Trophoblast cell (in vitro differentiated cells and primary cell): Measurements from ENCODE around the gene ALPP.

ENCODE experiments used
- DNase-seq, 2 donors: peaks; one replicate each; pipeline ENCODE4 v3.0.0-alpha.2; 2016
- H2AFZ ChIP-seq: 2 replicates; pipeline ENCODE4 v1.6.1; 2013; ENCODE audit warnings: low read length, moderate library complexity, mild to moderate bottlenecking; ENCODE audit not compliant: insufficient read depth, poor library complexity
- H2AK5ac ChIP-seq: 2 replicates; pipeline ENCODE4 v1.6.1; 2013; ENCODE audit warnings: mild to moderate bottlenecking, low read length
- H2BK120ac ChIP-seq: 2 replicates; pipeline ENCODE4 v1.6.1; 2013; ENCODE audit warnings: low read length, mild to moderate bottlenecking, moderate library complexity; ENCODE audit not compliant: insufficient read depth, poor library complexity
- H2BK12ac ChIP-seq: 2 replicates; pipeline ENCODE4 v1.6.1; 2013; ENCODE audit warnings: mild to moderate bottlenecking, low read length, moderate library complexity
- H2BK5ac ChIP-seq: 2 replicates; pipeline ENCODE4 v1.6.1; 2013; ENCODE audit warnings: low read length, low read depth, moderate library complexity, mild to moderate bottlenecking; ENCODE audit not compliant: poor library complexity
- H3K14ac ChIP-seq: 2 replicates; pipeline ENCODE4 v1.6.1; 2013; ENCODE audit warnings: mild to moderate bottlenecking, low read length
- H3K18ac ChIP-seq: 2 replicates; pipeline ENCODE4 v1.6.1; 2013; ENCODE audit warnings: mild to moderate bottlenecking, low read length
- H3K23ac ChIP-seq: 2 replicates; pipeline ENCODE4 v1.6.1; 2013; ENCODE audit warnings: low read length
- H3K27ac ChIP-seq: 2 replicates; pipeline ENCODE4 v1.5.1; 2013; ENCODE audit warnings: low read depth, mild to moderate bottlenecking, inconsistent platforms, low read length, moderate library complexity
- H3K27me3 ChIP-seq: 2 replicates; pipeline ENCODE4 v1.6.1; 2013; ENCODE audit warnings: inconsistent platforms, mild to moderate bottlenecking, low read length, moderate library complexity; ENCODE audit not compliant: insufficient read depth
- H3K36me3 ChIP-seq, 2 experiments: 1 replicate in 1 of 2; 2 replicates in 1 of 2; pipeline ENCODE4 v1.6.1; 2013; ENCODE audit warnings: low read length in 2 of 2, mild to moderate bottlenecking in 2 of 2, moderate library complexity in 1 of 2; ENCODE audit not compliant: insufficient read depth in 2 of 2, control insufficient read depth in 1 of 2
- H3K4ac ChIP-seq: 2 replicates; pipeline ENCODE4 v1.6.1; 2013; ENCODE audit warnings: low read depth, mild to moderate bottlenecking, low read length, moderate library complexity
- H3K4me1 ChIP-seq, 2 experiments: 1 replicate in 1 of 2; 2 replicates in 1 of 2; pipeline ENCODE4 v1.6.1; 2013; ENCODE audit warnings: low read length in 2 of 2, mild to moderate bottlenecking in 2 of 2, moderate library complexity in 1 of 2; ENCODE audit not compliant: insufficient read depth in 2 of 2, control insufficient read depth in 1 of 2
- H3K4me2 ChIP-seq: 2 replicates; pipeline ENCODE4 v1.6.1; 2013; ENCODE audit warnings: inconsistent platforms, mild to moderate bottlenecking, low read length, moderate library complexity
- H3K4me3 ChIP-seq: 2 replicates; pipeline ENCODE4 v1.5.1; 2013; ENCODE audit warnings: mild to moderate bottlenecking, low read depth, low read length, inconsistent platforms
- H3K79me1 ChIP-seq: one replicate; pipeline ENCODE4 v1.6.1; 2013; ENCODE audit warnings: low read length
- H3K79me2 ChIP-seq: 2 replicates; pipeline ENCODE4 v1.6.1; 2013; ENCODE audit warnings: low read length, mild to moderate bottlenecking; ENCODE audit not compliant: control insufficient read depth, insufficient read depth, poor library complexity
- H3K9ac ChIP-seq: 2 replicates; pipeline ENCODE4 v1.6.1; 2013; ENCODE audit warnings: mild to moderate bottlenecking, low read length
- H3K9me3 ChIP-seq: 2 replicates; pipeline ENCODE4 v1.6.1; 2013; ENCODE audit warnings: low read depth, mild to moderate bottlenecking, control low read depth, inconsistent platforms, low read length; ENCODE audit not compliant: insufficient read depth
- H4K12ac ChIP-seq: 2 replicates; pipeline ENCODE4 v1.6.1; 2013; ENCODE audit warnings: low read depth, mild to moderate bottlenecking, low read length, moderate library complexity
- H4K8ac ChIP-seq: 2 replicates; pipeline ENCODE4 v1.6.1; 2013; ENCODE audit warnings: low read depth, mild to moderate bottlenecking, low read length, moderate library complexity
- H4K91ac ChIP-seq: one replicate; pipeline ENCODE4 v1.6.1; 2013; ENCODE audit warnings: low read depth, mild to moderate bottlenecking, low read length, moderate library complexity
- WGBS: extraction: QIAGEN DNeasy Blood & Tissue Kit; methylation state at CpG from one replicate; pipeline ENCODE4 v1.1.7; 2013; ENCODE audit warnings: missing lambda C conversion rate; ENCODE audit not compliant: insufficient read length, insufficient coverage; ENCODE audit errors: extremely low coverage; 5-methylcytosine and 5-hydroxymethylcytosine counted together

The ALPP gene

GRCh38 chr2:232387451-232388171, 9.1 kb downstream of the ALPP start:
- peak overlapping the region; percentile 80 for H2AFZ ChIP-seq
- peak overlapping the region; percentile 99 for H2BK120ac ChIP-seq
- H3K4me3 ChIP-seq = peak overlapping the region; percentile 75
- peaks cover 38% of the 10 kb centered on the region for H3K79me1 ChIP-seq
- no peaks in the 10 kb centered on the region for H3K27me3 ChIP-seq
- no peak overlapping the region for H3K9ac ChIP-seq
- DNase-seq = no peak
- H3K79me2 ChIP-seq = peaks cover 18% of the 10 kb centered on the region
- H2AK5ac ChIP-seq = peak overlapping the region; percentile 81
- H3K9me3 ChIP-seq = no peaks in the 10 kb centered on the region
- peak overlapping the region; percentile 93 for H3K18ac ChIP-seq
- H3K14ac ChIP-seq = peak overlapping the region; percentile 99
- H3K36me3 ChIP-seq = no peaks in the 10 kb centered on the region
- peak overlapping the region; percentile 38 for H4K12ac ChIP-seq
- no CpG with 5 or more reads among the region's 50 CpGs for WGBS
- H4K91ac ChIP-seq = peak overlapping the region; percentile 99
- no peak overlapping the region for H3K23ac ChIP-seq
- peak overlapping the region; percentile 81 for H2BK12ac ChIP-seq
- H3K4me2 ChIP-seq = peak overlapping the region; percentile 70
- H2BK5ac ChIP-seq = peak overlapping the region; percentile 97
- peak overlapping the region; percentile 80 for H3K4ac ChIP-seq
- H3K27ac ChIP-seq = peak overlapping the region; percentile 98
- peak overlapping the region; percentile 88 for H4K8ac ChIP-seq
- H3K4me1 ChIP-seq = peaks cover 18 to 22% of the 10 kb centered on the region in 2 experiments

GRCh38 chr2:232388324-232388891, 9.9 kb downstream of the ALPP start:
- Histone ChIP-seq H3K9me3 (no peaks in the 10 kb centered on the region), H3K36me3 (no peaks in the 10 kb centered on the region), H2BK120ac (peak overlapping the region; percentile 60), H3K79me2 (peaks cover 18% of the 10 kb centered on the region), H2AFZ (peak overlapping the region; percentile 58), H4K12ac (peak overlapping the region; percentile 68), H3K4me1 (peaks cover 18 to 22% of the 10 kb centered on the region in 2 experiments), H3K23ac (no peak overlapping the region), H3K4me2 (peak overlapping the region; percentile 70), H2AK5ac (peak overlapping the region; percentile 92), H3K18ac (peak overlapping the region; percentile 73), H3K4ac (peak overlapping the region; percentile 61), H3K14ac (peak overlapping the region; percentile 86), H3K79me1 (peaks cover 38% of the 10 kb centered on the region), H3K27me3 (no peaks in the 10 kb centered on the region), H3K9ac (peak overlapping the region; percentile 49), H2BK12ac (peak overlapping the region; percentile 74), H4K91ac (peak overlapping the region; percentile 99), H3K4me3 (peak overlapping the region; percentile 62), H4K8ac (peak overlapping the region; percentile 82), H3K27ac (peak overlapping the region; percentile 98), H2BK5ac (peak overlapping the region; percentile 55)
- DNase-seq = peak in 1 of 2 donors; percentile 35
- WGBS = no CpG with 5 or more reads among the region's 42 CpGs

GRCh38 chr2:232389327-232389726, 10.8 kb downstream of the ALPP start:
- H3K79me1 ChIP-seq = peaks cover 38% of the 10 kb centered on the region
- H3K18ac ChIP-seq = no peak overlapping the region
- no CpG with 5 or more reads among the region's 6 CpGs for WGBS
- H3K27ac ChIP-seq = peak overlapping the region; percentile 25
- H3K4me3 ChIP-seq = no peak overlapping the region
- H3K79me2 ChIP-seq = peaks cover 18% of the 10 kb centered on the region
- no peak overlapping the region for H4K91ac ChIP-seq
- H3K4me1 ChIP-seq = peaks cover 18 to 22% of the 10 kb centered on the region in 2 experiments
- no peak overlapping the region for H2BK12ac ChIP-seq
- no peak overlapping the region for H4K8ac ChIP-seq
- no peaks in the 10 kb centered on the region for H3K27me3 ChIP-seq
- no peaks in the 10 kb centered on the region for H3K9me3 ChIP-seq
- no peak overlapping the region for H3K4me2 ChIP-seq
- H2AK5ac ChIP-seq = no peak overlapping the region
- no peak overlapping the region for H3K9ac ChIP-seq
- no peaks in the 10 kb centered on the region for H3K36me3 ChIP-seq
- no peak overlapping the region for H2BK5ac ChIP-seq
- H4K12ac ChIP-seq = no peak overlapping the region
- no peak overlapping the region for H3K23ac ChIP-seq
- no peak for DNase-seq
- H3K4ac ChIP-seq = no peak overlapping the region
- H2BK120ac ChIP-seq = peak overlapping the region; percentile 60
- H3K14ac ChIP-seq = no peak overlapping the region
- no peak overlapping the region for H2AFZ ChIP-seq

- Histone ChIP-seq H3K18ac (no peak overlapping the region), H2AFZ (no peak overlapping the region), H4K8ac (no peak overlapping the region), H3K4ac (no peak overlapping the region), H2BK12ac (no peak overlapping the region), H2BK5ac (no peak overlapping the region), H3K4me3 (no peak overlapping the region), H2AK5ac (no peak overlapping the region), H3K27me3 (no peaks in the 10 kb centered on the region), H3K79me2 (peaks cover 18% of the 10 kb centered on the region), H3K9me3 (no peaks in the 10 kb centered on the region), H3K23ac (no peak overlapping the region), H3K4me1 (peaks cover 18 to 22% of the 10 kb centered on the region in 2 experiments), H3K27ac (no peak overlapping the region), H3K9ac (no peak overlapping the region), H3K14ac (no peak overlapping the region), H4K12ac (no peak overlapping the region), H3K4me2 (no peak overlapping the region), H3K36me3 (no peaks in the 10 kb centered on the region), H3K79me1 (peaks cover 36% of the 10 kb centered on the region), H2BK120ac (no peak overlapping the region), H4K91ac (no peak overlapping the region)
- WGBS = no CpG with 5 or more reads among the region's 3 CpGs
- DNase-seq = no peak
These were observed 12.1 kb downstream of the ALPP start for GRCh38 chr2:232390661-232391060.
